Measurements from ENCODE around the gene GSAP.

DNA sequence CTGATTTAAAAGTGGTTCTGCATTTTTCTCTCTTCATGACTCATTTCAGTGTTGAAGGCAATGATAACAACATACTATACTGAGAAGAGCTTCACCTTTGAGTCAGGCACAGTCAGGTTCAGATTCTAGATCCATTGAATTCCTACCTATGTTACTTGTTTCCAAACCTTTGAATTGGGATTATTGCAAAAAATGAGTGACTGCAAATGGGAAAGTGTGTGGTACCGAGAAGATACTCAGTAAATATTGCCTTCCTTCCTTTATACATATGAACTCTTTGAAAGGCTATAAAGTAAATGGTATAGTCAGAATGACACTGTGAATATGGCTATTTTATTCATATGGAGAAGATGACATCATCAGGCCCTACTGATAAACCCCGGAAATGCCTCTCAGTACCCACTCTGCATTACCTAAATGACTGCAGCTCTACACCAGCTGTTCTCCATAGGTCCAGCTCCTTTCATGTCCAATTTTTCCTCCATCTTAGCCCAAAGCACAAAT lies 149.8 kb downstream of the GSAP start:
- TF ChIP-seq POLR2A (IDR thresholded peaks at IDR 0.05) (no peak), CTCF (IDR thresholded peaks at IDR 0.05) (no peak)

Measured in breast epithelium (tissue), 3 donors.